ENCODE results near the gene HSPG2. TPM values are rescaled to one million over a fixed set of nuclear protein-coding genes. Genes with fewer than 3 reads are reported as not detected.

The HSPG2 gene
- total and polyA plus RNA-seq, 9 of the 15 experiments (the other 6 are each of a cell fraction or from before 2014, with no cell fraction given) = 0.14 to 160 (median 15.7) TPM

DNA sequence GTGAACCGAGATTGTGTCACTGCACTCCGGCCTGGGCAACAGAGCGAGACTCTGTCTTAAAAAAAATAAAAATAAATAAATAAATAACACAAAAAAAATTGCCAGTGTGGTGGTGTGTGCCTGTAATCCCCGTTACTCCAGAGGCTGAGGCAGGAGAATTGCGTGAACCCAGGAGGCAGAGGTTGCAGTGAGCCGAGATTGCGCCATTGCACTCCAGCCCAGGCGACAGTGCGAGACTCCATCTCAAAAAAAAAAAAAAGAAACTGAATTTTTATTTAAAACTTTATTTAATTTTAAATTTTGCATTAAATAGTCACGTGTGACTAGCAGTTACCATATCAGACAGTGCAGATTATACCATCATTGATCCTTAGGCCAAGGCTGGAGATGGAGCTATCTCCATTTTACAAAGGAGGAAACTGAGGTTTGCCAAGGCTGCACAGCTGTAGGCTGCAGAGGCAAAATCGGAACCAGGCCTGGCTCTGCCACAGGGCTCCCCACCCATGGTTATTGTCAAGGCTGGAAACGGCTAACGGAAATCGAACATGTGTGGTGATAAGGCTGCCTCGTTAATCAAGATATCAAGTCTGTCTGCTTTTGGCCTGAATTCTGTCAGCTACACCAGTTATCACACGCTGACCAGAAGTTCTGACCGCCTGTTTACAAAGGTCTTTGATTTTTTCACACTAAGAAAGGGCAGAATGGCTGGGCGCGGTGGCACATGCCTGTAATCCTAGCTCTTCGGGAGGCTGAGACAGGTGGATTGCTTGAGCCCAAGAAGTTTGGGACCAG, 20.5 kb downstream of the HSPG2 start (continued):
- TF ChIP-seq ZNF592 (IDR thresholded peaks at IDR 0.05) (peak; percentile 90), TCF15 (CRISPR knock-in tag; IDR thresholded peaks at IDR 0.05) (no peak), RBM15 (IDR thresholded peaks at IDR 0.05; ENCODE audit: insufficient read depth, low read length) (no peak), ZNF77 (CRISPR knock-in tag; IDR thresholded peaks at IDR 0.05) (no peak), NRF1 (conservative IDR thresholded peaks at IDR 0.05 in 1 of 2, IDR thresholded peaks at IDR 0.05 in 1 of 2) (no peak), MYC (IDR thresholded peaks at IDR 0.05; ENCODE audit: low read depth, low read length) (peak; percentile 52; the same call in 1 of the 2 replicates), MYC (CRISPR knock-in tag; IDR thresholded peaks at IDR 0.05; ENCODE audit: borderline replicate concordance, low read depth) (0 out of 2 replicates have a peak, but pooled peaks have one; percentile 17), CHCHD3 (CRISPR knock-in tag; IDR thresholded peaks at IDR 0.05) (no peak), NR3C1 (CRISPR knock-in tag; IDR thresholded peaks at IDR 0.05) (no peak), AFF1 (IDR thresholded peaks at IDR 0.05; ENCODE audit: low read depth in 1 of 2, partially characterized antibody in 2 of 2) (peak in 1 of 2 experiments; percentile 47), ZNF146 (CRISPR knock-in tag; IDR thresholded peaks at IDR 0.05; ENCODE audit: unreplicated experiment) (no peak), FOXA1 (IDR thresholded peaks at IDR 0.05; ENCODE audit: borderline replicate concordance) (0 out of 2 replicates have a peak, but pooled peaks have one; percentile 28), ZZZ3 (IDR thresholded peaks at IDR 0.05) (no peak), RCOR1 (IDR thresholded peaks at IDR 0.05; ENCODE audit: borderline replicate concordance in 1 of 2, low read depth in 2 of 2, low read length in 2 of 2) (peak; percentile 82 to 97; a peak in 3 of 4 replicates), GTF2A2 (tag; IDR thresholded peaks at IDR 0.05) (no peak), TGIF2 (CRISPR knock-in tag; IDR thresholded peaks at IDR 0.05) (no peak)
